Measurements from ENCODE around the gene GREM2.

GRCh38 chr1:240652549-240652948 lies 40.6 kb upstream of the GREM2 start:
- TF ChIP-seq CTCF (IDR thresholded peaks at IDR 0.05) (no peak), ZBTB21 (CRISPR knock-in tag; IDR thresholded peaks at IDR 0.05; ENCODE audit: borderline replicate concordance) (no peak), ATF2 (CRISPR knock-in tag; IDR thresholded peaks at IDR 0.05; ENCODE audit: borderline replicate concordance, low read depth) (no peak), NR2C2 (CRISPR knock-in tag; IDR thresholded peaks at IDR 0.05) (no peak), ZNF416 (CRISPR knock-in tag; IDR thresholded peaks at IDR 0.05) (no peak), FOXP1 (CRISPR knock-in tag; IDR thresholded peaks at IDR 0.05; ENCODE audit: borderline replicate concordance) (no peak), ZNF219 (CRISPR knock-in tag; IDR thresholded peaks at IDR 0.05; ENCODE audit: borderline replicate concordance) (no peak), PREB (CRISPR knock-in tag; IDR thresholded peaks at IDR 0.05; ENCODE audit: borderline replicate concordance) (no peak), FOXK1 (CRISPR knock-in tag; IDR thresholded peaks at IDR 0.05) (no peak), CREB1 (CRISPR knock-in tag; IDR thresholded peaks at IDR 0.05) (no peak), ELF4 (CRISPR knock-in tag; IDR thresholded peaks at IDR 0.05; ENCODE audit: low read depth) (no peak)
- TF ChIP-seq, protein P1, sequence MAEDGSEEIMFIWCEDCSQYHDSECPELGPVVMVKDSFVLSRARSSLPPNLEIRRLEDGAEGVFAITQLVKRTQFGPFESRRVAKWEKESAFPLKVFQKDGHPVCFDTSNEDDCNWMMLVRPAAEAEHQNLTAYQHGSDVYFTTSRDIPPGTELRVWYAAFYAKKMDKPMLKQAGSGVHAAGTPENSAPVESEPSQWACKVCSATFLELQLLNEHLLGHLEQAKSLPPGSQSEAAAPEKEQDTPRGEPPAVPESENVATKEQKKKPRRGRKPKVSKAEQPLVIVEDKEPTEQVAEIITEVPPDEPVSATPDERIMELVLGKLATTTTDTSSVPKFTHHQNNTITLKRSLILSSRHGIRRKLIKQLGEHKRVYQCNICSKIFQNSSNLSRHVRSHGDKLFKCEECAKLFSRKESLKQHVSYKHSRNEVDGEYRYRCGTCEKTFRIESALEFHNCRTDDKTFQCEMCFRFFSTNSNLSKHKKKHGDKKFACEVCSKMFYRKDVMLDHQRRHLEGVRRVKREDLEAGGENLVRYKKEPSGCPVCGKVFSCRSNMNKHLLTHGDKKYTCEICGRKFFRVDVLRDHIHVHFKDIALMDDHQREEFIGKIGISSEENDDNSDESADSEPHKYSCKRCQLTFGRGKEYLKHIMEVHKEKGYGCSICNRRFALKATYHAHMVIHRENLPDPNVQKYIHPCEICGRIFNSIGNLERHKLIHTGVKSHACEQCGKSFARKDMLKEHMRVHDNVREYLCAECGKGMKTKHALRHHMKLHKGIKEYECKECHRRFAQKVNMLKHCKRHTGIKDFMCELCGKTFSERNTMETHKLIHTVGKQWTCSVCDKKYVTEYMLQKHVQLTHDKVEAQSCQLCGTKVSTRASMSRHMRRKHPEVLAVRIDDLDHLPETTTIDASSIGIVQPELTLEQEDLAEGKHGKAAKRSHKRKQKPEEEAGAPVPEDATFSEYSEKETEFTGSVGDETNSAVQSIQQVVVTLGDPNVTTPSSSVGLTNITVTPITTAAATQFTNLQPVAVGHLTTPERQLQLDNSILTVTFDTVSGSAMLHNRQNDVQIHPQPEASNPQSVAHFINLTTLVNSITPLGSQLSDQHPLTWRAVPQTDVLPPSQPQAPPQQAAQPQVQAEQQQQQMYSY (CRISPR knock-in tag; IDR thresholded peaks at IDR 0.05) = no peak
- TF ChIP-seq, protein P2, sequence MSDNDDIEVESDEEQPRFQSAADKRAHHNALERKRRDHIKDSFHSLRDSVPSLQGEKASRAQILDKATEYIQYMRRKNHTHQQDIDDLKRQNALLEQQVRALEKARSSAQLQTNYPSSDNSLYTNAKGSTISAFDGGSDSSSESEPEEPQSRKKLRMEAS (CRISPR knock-in tag; IDR thresholded peaks at IDR 0.05) = no peak
- TF ChIP-seq, protein P3, sequence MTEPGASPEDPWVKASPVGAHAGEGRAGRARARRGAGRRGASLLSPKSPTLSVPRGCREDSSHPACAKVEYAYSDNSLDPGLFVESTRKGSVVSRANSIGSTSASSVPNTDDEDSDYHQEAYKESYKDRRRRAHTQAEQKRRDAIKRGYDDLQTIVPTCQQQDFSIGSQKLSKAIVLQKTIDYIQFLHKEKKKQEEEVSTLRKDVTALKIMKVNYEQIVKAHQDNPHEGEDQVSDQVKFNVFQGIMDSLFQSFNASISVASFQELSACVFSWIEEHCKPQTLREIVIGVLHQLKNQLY (CRISPR knock-in tag; IDR thresholded peaks at IDR 0.05) = no peak

Data from WTC11 (cell line).